ENCODE data around the gene NDRG2.

The NDRG2 gene

GRCh38 chr14:21024585-21025370, at the start of gene NDRG2:
Gene NDRG2 (minus strand): TSS chr14:21025061. CDS start chr14:21023315, 1,746 bp downstream.
- DNase-seq, result peak; percentile 83

- DNase-seq, result no peak
These were observed 49.1 kb upstream of the NDRG2 start for GRCh38 chr14:21073921-21074320.

GRCh38 chr14:21072781-21073339, 48.0 kb upstream of the NDRG2 start:
- DNase-seq, result no peak

- no peak for DNase-seq
These were observed 47.2 kb upstream of the NDRG2 start for GRCh38 chr14:21072031-21072473.

- peak; percentile 59 to 80 for DNase-seq
These were observed 46.6 kb upstream of the NDRG2 start for GRCh38 chr14:21071225-21072030.

- peak; percentile 28 to 47 for DNase-seq
These were observed 45.9 kb upstream of the NDRG2 start for GRCh38 chr14:21070610-21071224.

- peak in 1 of 2 donors; percentile 37 for DNase-seq
These were observed 45.3 kb upstream of the NDRG2 start, which contains the start of gene ARHGEF40 for GRCh38 chr14:21070083-21070609. Gene ARHGEF40 (plus strand): TSS chr14:21070304. CDS start chr14:21070397, 93 bp downstream.

GRCh38 chr14:21069388-21070082, 44.7 kb upstream of the NDRG2 start:
- DNase-seq, result peak in 1 of 2 donors; percentile 45

- peak; percentile 70 to 76 for DNase-seq
These were observed 43.9 kb upstream of the NDRG2 start for GRCh38 chr14:21068521-21069387.

- DNase-seq, result peak in 1 of 2 donors; percentile 39
These were observed 42.1 kb upstream of the NDRG2 start for GRCh38 chr14:21066882-21067502.

- DNase-seq, result no peak
These were observed 38.6 kb upstream of the NDRG2 start for GRCh38 chr14:21063479-21063878.

- DNase-seq, result no peak
These were observed 36.4 kb upstream of the NDRG2 start for GRCh38 chr14:21061347-21061668.

GRCh38 chr14:21060614-21061346, 35.9 kb upstream of the NDRG2 start:
- DNase-seq, result no peak

GRCh38 chr14:21059842-21060613, 35.2 kb upstream of the NDRG2 start:
- no peak for DNase-seq

- no peak for DNase-seq
These were observed 34.0 kb upstream of the NDRG2 start for GRCh38 chr14:21058903-21059302.

GRCh38 chr14:21057803-21058675, 33.2 kb upstream of the NDRG2 start, which contains the start of gene RNASE8:
Gene RNASE8 (plus strand): TSS chr14:21057822. CDS start chr14:21057893, 71 bp downstream.
- DNase-seq, result no peak

GRCh38 chr14:21056520-21057163, 31.8 kb upstream of the NDRG2 start:
- DNase-seq, result no peak
